ENCODE data around the gene BTRC. TPM values are rescaled to one million over a fixed set of nuclear protein-coding genes. Genes with fewer than 3 reads are reported as not detected.
A peak's percentile ranks its signal among the peaks of the same experiment; 100 is the strongest.

The BTRC gene
- polyA plus RNA-seq, 2 donors = 5.7 to 6.3 TPM

DNA sequence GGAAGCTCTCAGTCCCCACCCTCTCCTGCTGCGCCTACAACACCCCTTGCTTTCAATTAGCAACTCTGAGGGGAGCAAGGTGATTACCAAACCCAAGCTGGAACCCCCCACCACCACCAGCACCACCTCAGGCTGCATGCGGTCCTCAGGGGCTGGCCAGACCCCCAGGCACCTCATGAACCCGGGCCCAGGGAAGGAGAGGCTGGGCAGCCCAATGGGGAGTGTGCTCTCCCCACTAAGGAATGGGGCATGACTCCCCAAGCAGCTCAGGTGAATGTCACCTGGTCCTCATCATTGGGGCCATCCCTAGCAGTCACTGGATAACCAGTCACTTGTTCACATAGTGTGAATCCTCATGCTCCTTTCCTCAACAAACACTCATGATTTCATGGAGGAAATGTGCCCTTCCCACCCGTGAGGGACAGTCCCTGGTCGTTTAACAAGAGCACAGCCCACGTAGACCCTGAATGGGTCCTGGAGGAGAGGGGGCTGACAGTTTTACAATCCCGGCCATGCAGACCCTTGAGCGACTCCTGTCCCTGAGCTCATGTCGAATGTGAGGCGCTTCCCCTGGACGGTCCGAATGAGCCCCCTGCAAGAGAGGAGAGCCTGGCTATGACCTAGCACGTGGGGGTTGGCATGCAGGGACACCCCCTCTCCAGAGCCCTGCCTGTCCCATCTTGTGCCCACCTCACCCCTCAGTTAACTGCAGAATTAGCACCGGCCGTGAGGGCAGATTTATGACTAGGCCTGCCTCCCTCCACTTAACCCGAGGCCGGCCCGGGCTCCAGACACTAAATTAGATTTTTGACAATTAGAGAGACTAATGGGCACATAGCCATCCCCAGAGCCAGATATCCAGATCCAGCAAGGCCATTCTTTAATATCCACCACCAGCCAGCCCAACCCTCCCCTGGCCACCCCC is 205.0 kb downstream of the BTRC start:
- H3K36me3 ChIP-seq (ENCODE audit: control insufficient read depth in 2 of 2, insufficient read depth in 2 of 2, low read length in 1 of 2) = peaks cover 0 to 2% of the 10 kb centered on the region in 2 donors

DNA sequence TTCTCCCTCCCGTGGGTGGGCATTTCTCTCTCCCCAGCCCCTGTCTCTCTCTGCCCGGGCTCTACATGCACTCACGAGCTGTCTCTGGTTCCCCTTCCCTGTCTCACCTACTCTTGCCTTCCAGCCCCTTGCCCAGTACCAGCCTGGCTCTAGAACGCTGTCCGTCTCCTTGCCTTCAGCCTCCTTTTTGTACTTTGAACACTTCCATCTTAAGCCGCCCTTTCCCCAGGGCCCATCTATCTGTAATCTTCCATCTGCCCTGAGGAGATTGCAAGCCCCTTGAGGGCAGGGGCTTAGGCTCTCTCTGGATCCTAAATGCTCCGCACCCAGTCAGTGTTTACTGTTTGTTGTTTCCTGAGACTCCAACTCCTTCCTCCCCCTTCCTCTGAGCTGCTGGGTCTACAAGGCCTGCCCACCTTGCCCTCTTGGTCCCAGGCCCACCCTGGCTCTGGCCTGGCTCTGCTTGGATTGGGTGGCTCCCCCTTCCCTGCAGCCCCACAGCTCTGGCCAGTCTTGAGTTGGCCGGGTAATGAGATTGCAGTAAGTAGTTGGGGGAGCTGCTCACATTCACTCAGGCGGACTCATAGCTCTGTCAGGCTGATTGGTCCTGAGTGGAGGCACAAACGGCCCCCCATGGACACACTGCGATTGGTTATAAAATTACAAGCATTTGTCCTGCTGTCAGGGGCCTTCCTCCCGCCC is 205.8 kb downstream of the BTRC start:
- Histone ChIP-seq H3K9me3 (ENCODE audit: control insufficient read depth in 2 of 2, insufficient read depth in 1 of 2, low read depth in 1 of 2, low read length in 1 of 2) (no peaks in the 10 kb centered on the region), H3K27ac (ENCODE audit: low read depth in 2 of 2, low read length in 1 of 2) (no peak overlapping the region), H3K4me1 (ENCODE audit: control insufficient read depth in 2 of 2, insufficient read depth in 2 of 2, low read length in 1 of 2) (peaks cover 0 to 9% of the 10 kb centered on the region in 2 donors), H3K4me3 (ENCODE audit: low read depth in 1 of 2, low read length in 2 of 2) (no peak overlapping the region), H3K27me3 (ENCODE audit: control insufficient read depth in 1 of 2, insufficient read depth in 2 of 2, low read length in 2 of 2) (no peaks in the 10 kb centered on the region), H3K36me3 (ENCODE audit: control insufficient read depth in 2 of 2, insufficient read depth in 2 of 2, low read length in 1 of 2) (no peaks in the 10 kb centered on the region)
- WGBS, 2 donors = 76 to 82% methylated on average over 12 of the region's 12 CpGs

More for the DNA sequence above, 205.0 kb downstream of the BTRC start:
- H3K27ac ChIP-seq (ENCODE audit: low read depth in 2 of 2, low read length in 1 of 2) = peak overlapping the region in 1 of 2 donors; percentile 26
- H3K9me3 ChIP-seq (ENCODE audit: control insufficient read depth in 2 of 2, insufficient read depth in 1 of 2, low read depth in 1 of 2, low read length in 1 of 2) = no peaks in the 10 kb centered on the region
- no peaks in the 10 kb centered on the region for H3K27me3 ChIP-seq (ENCODE audit: control insufficient read depth in 1 of 2, insufficient read depth in 2 of 2, low read length in 2 of 2)
- H3K4me1 ChIP-seq (ENCODE audit: control insufficient read depth in 2 of 2, insufficient read depth in 2 of 2, low read length in 1 of 2) = peaks cover 0 to 9% of the 10 kb centered on the region in 2 donors
- WGBS, 2 donors = 75 to 76% methylated on average over 18 of the region's 18 CpGs
- H3K4me3 ChIP-seq (ENCODE audit: low read depth in 1 of 2, low read length in 2 of 2) = no peak overlapping the region

DNA sequence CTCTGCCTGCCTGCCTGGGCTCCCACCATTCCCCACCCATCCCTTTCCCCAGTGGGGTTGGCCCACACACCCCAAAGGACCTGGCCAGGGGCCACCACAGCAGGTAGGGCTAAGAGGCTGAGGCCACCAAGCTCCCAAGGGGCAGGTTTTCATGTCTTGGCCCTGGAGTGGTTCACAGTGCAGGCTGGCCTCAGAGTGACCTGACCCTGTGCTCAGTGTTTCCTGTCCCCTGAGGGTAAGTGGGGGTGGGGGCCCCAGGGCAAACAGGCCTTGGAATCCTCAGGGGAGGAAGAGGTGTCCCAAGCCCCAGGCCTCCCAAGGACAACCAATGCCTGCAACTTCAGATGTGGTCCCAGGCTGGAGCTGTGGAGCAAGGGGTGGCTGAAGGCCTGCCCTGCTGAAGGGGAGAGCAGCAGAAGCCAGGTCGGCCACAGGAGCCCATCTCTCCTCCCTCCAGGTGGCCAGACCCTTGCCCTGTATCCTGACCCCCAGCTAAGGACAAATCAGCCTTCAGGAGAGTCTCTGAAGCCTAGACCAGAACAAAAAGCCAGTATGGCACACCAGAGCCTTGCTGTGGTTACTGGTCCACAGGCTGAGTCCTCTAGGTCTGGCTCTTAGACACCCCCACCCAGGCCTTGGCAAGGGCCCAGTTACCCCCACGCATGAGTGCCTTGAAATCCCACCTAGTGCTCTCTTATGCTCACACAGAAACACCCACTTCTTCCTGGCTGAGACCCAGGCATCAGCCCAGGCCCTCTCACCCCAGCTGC is 206.5 kb downstream of the BTRC start:
- no peaks in the 10 kb centered on the region for H3K27me3 ChIP-seq (ENCODE audit: control insufficient read depth in 1 of 2, insufficient read depth in 2 of 2, low read length in 2 of 2)
- 34 to 53% methylated on average over 2 of the region's 2 CpGs for WGBS, 2 donors

DNA sequence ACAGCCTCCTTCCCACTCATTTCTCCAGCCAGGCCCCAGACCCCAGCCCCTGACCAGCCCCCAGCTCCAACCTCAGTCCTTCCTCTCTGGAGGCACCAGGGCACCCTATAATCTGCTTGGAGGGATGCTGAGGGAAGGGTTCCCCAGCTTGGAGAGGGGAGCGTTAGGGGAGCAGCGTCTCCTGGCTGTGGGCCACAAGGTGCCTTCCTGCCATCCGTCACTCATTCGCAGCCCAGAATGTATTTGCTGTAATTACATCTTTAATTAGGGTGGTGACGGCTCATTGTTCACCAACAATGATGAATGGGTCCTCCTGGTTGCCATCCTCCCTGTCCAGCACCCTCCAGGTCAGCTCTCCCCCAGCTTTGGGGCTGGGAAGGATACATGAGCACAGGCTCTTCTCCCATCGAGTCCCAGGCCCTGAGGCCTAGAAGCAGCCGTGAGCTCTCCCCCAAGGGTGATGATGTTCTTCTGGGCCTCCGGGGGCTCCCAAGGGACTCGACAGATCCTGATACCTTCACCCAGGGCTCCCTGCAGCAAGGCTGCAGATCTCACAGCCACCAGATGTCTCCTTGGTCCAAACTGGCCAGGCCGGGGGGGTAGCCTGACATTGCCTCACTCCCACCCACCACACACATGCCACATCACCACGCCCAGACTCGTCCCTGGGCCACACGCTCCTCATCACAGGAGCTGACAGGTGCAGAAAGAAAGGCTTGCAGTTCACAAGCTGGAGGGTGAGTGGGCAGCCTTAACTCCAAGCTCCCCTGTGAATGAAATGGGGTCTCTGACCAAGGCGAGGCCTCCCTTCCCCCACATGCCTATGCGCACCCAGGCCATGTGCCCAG is 207.3 kb downstream of the BTRC start:
- H3K4me3 ChIP-seq (ENCODE audit: low read depth in 1 of 2, low read length in 2 of 2) = no peak overlapping the region
- peaks cover 0 to 11% of the 10 kb centered on the region in 2 donors for H3K4me1 ChIP-seq (ENCODE audit: control insufficient read depth in 2 of 2, insufficient read depth in 2 of 2, low read length in 1 of 2)
- no peaks in the 10 kb centered on the region for H3K9me3 ChIP-seq (ENCODE audit: control insufficient read depth in 2 of 2, insufficient read depth in 1 of 2, low read depth in 1 of 2, low read length in 1 of 2)
- WGBS, 2 donors = 67 to 76% methylated on average over 15 of the region's 15 CpGs
- H3K36me3 ChIP-seq (ENCODE audit: control insufficient read depth in 2 of 2, insufficient read depth in 2 of 2, low read length in 1 of 2) = no peaks in the 10 kb centered on the region
- H3K27ac ChIP-seq (ENCODE audit: low read depth in 2 of 2, low read length in 1 of 2) = no peak overlapping the region
- H3K27me3 ChIP-seq (ENCODE audit: control insufficient read depth in 1 of 2, insufficient read depth in 2 of 2, low read length in 2 of 2) = peaks cover 0 to 4% of the 10 kb centered on the region in 2 donors

More for the DNA sequence above, 206.5 kb downstream of the BTRC start:
- no peak overlapping the region for H3K4me3 ChIP-seq (ENCODE audit: low read depth in 1 of 2, low read length in 2 of 2)
- H3K27ac ChIP-seq (ENCODE audit: low read depth in 2 of 2, low read length in 1 of 2) = no peak overlapping the region
- H3K9me3 ChIP-seq (ENCODE audit: control insufficient read depth in 2 of 2, insufficient read depth in 1 of 2, low read depth in 1 of 2, low read length in 1 of 2) = no peaks in the 10 kb centered on the region
- H3K4me1 ChIP-seq (ENCODE audit: control insufficient read depth in 2 of 2, insufficient read depth in 2 of 2, low read length in 1 of 2) = peaks cover 0 to 9% of the 10 kb centered on the region in 2 donors
- H3K36me3 ChIP-seq (ENCODE audit: control insufficient read depth in 2 of 2, insufficient read depth in 2 of 2, low read length in 1 of 2) = no peaks in the 10 kb centered on the region

DNA sequence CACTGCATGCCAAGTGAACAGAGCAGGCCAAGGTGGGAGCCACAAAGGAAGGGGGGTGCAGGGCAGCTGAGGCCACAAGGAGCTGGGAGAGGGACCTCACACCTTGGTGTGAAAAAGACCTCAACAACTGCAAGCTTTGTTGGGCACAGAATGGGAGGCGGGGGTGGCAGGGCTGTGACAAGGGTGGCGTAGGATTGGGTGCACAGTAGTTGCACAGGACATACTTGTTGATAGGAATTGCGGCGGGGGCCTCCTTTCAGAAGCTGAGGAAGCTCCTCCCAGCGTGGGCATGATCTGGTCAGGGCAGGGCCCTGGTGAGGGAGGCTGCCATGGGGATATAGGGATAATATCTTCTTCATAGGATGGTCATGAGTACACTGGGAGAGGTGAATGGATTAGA is 208.3 kb downstream of the BTRC start:
- H3K9me3 ChIP-seq (ENCODE audit: control insufficient read depth in 2 of 2, insufficient read depth in 1 of 2, low read depth in 1 of 2, low read length in 1 of 2) = no peaks in the 10 kb centered on the region
- WGBS, 2 donors = 86 to 91% methylated on average over 5 of the region's 5 CpGs
- H3K27me3 ChIP-seq (ENCODE audit: control insufficient read depth in 1 of 2, insufficient read depth in 2 of 2, low read length in 2 of 2) = peaks cover 0 to 8% of the 10 kb centered on the region in 2 donors
- no peak overlapping the region for H3K27ac ChIP-seq (ENCODE audit: low read depth in 2 of 2, low read length in 1 of 2)
- H3K36me3 ChIP-seq (ENCODE audit: control insufficient read depth in 2 of 2, insufficient read depth in 2 of 2, low read length in 1 of 2) = no peaks in the 10 kb centered on the region
- peaks cover 0 to 17% of the 10 kb centered on the region in 2 donors for H3K4me1 ChIP-seq (ENCODE audit: control insufficient read depth in 2 of 2, insufficient read depth in 2 of 2, low read length in 1 of 2)
- H3K4me3 ChIP-seq (ENCODE audit: low read depth in 1 of 2, low read length in 2 of 2) = no peak overlapping the region

DNA sequence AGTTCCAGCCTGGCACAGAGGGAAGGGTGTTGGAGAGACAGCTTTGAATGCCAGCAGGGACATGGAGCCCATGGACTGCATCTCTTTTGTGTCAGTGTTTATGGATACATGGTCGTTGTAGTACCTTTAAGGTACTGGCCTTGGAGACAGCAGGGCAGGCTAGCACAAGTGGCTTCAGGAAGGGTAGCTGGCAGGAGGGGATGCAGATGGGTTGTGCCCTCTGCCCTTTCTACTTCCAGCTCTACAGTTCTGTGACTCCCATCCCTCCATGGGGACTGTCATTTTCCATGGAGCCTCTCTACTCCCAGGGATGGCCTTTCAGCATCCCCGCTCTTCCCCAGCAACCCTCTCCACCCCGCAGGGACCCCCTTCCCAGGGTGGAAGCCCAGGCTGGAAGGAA is 209.0 kb downstream of the BTRC start:
- Histone ChIP-seq H3K4me1 (ENCODE audit: control insufficient read depth in 2 of 2, insufficient read depth in 2 of 2, low read length in 1 of 2) (peaks cover 0 to 15% of the 10 kb centered on the region in 2 donors), H3K27ac (ENCODE audit: low read depth in 2 of 2, low read length in 1 of 2) (no peak overlapping the region), H3K9me3 (ENCODE audit: control insufficient read depth in 2 of 2, insufficient read depth in 1 of 2, low read depth in 1 of 2, low read length in 1 of 2) (no peaks in the 10 kb centered on the region), H3K36me3 (ENCODE audit: control insufficient read depth in 2 of 2, insufficient read depth in 2 of 2, low read length in 1 of 2) (no peaks in the 10 kb centered on the region), H3K4me3 (ENCODE audit: low read depth in 1 of 2, low read length in 2 of 2) (no peak overlapping the region), H3K27me3 (ENCODE audit: control insufficient read depth in 1 of 2, insufficient read depth in 2 of 2, low read length in 2 of 2) (peaks cover 0 to 8% of the 10 kb centered on the region in 2 donors)
- 59 to 64% methylated on average over 3 of the region's 3 CpGs for WGBS, 2 donors

DNA sequence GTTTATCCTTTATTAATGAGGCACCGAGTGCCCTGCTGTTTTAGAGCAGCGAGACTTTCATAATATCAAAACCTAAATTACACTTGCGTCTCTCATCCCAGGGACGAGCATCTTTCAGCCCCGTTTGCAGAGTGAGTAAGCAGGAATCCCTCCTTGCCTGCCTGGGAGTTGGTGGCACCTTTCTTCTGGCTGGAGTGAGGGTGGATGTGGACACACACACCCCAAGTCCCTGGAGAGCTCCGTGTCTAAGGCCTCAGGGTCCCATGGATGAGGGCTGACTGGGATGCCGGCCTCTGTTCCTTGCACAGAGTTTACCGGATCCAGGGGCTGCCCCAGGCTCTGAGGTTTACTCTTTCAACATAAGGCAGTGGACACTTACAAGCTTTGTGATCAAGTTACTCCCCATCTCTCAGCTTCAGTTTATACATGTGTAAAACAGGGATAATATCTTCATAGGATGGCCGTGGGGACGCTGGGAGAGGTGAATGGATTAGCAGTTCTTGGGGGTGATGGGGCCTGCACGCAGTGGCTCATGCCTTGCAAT is 209.6 kb downstream of the BTRC start:
- H3K4me3 ChIP-seq (ENCODE audit: low read depth in 1 of 2, low read length in 2 of 2) = no peak overlapping the region
- no peaks in the 10 kb centered on the region for H3K36me3 ChIP-seq (ENCODE audit: control insufficient read depth in 2 of 2, insufficient read depth in 2 of 2, low read length in 1 of 2)
- peaks cover 0 to 13% of the 10 kb centered on the region in 2 donors for H3K4me1 ChIP-seq (ENCODE audit: control insufficient read depth in 2 of 2, insufficient read depth in 2 of 2, low read length in 1 of 2)
- H3K27ac ChIP-seq (ENCODE audit: low read depth in 2 of 2, low read length in 1 of 2) = no peak overlapping the region
- no peaks in the 10 kb centered on the region for H3K9me3 ChIP-seq (ENCODE audit: control insufficient read depth in 2 of 2, insufficient read depth in 1 of 2, low read depth in 1 of 2, low read length in 1 of 2)
- WGBS, 2 donors = 61 to 69% methylated on average over 11 of the region's 11 CpGs
- H3K27me3 ChIP-seq (ENCODE audit: control insufficient read depth in 1 of 2, insufficient read depth in 2 of 2, low read length in 2 of 2) = peaks cover 0 to 9% of the 10 kb centered on the region in 2 donors

DNA sequence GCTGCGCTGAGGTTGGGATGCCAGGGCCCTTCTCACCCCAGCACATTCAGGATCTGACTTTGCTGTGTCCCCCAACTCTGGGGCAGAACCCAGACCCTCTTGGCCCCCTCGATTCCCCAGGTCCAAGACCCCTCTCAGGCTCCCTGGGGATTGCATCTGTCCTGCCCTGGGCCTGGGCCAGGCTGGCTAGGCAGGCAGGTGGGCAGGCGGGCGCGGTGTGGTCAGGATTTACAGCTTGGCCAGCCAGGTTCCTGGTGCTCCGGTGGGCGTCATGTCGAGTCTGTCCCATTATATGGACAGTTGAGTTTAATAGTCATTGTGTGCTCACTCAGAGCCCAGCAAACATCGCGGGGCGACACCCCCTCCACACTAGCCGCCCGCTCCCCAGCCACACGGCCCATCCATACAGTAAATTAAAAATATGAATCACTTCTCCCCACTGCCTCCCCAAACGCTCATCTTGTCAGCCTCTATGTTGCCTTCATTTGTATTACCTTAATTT is 210.6 kb downstream of the BTRC start:
- 80 to 85% methylated on average over 15 of the region's 15 CpGs for WGBS, 2 donors
- H3K27ac ChIP-seq (ENCODE audit: low read depth in 2 of 2, low read length in 1 of 2) = no peak overlapping the region
- peaks cover 0 to 8% of the 10 kb centered on the region in 2 donors for H3K4me1 ChIP-seq (ENCODE audit: control insufficient read depth in 2 of 2, insufficient read depth in 2 of 2, low read length in 1 of 2)
- no peaks in the 10 kb centered on the region for H3K9me3 ChIP-seq (ENCODE audit: control insufficient read depth in 2 of 2, insufficient read depth in 1 of 2, low read depth in 1 of 2, low read length in 1 of 2)
- H3K36me3 ChIP-seq (ENCODE audit: control insufficient read depth in 2 of 2, insufficient read depth in 2 of 2, low read length in 1 of 2) = no peaks in the 10 kb centered on the region
- no peak overlapping the region for H3K4me3 ChIP-seq (ENCODE audit: low read depth in 1 of 2, low read length in 2 of 2)
- H3K27me3 ChIP-seq (ENCODE audit: control insufficient read depth in 1 of 2, insufficient read depth in 2 of 2, low read length in 2 of 2) = peaks cover 0 to 9% of the 10 kb centered on the region in 2 donors
